NCI-H748 (cell line): ENCODE measurements around the gene SLC26A6.

Source experiments
- DNase-seq: peaks from one replicate; lab custom pipeline; 2025; ENCODE audit not compliant: unreplicated experiment; lab: John Stamatoyannopoulos, UW

The SLC26A6 gene

GRCh38 chr3:48662145-48662752 is 27.0 kb upstream of the SLC26A6 start:
- no peak for DNase-seq

GRCh38 chr3:48661501-48662144 is 26.4 kb upstream of the SLC26A6 start:
- DNase-seq = no peak

- no peak for DNase-seq
Measured at GRCh38 chr3:48660800-48661400, 25.6 kb upstream of the SLC26A6 start.

GRCh38 chr3:48656841-48657281 is 21.6 kb upstream of the SLC26A6 start:
- no peak for DNase-seq

GRCh38 chr3:48656061-48656840 is 21.0 kb upstream of the SLC26A6 start:
- DNase-seq = no peak

- DNase-seq = no peak
Measured at GRCh38 chr3:48655606-48656005, 20.3 kb upstream of the SLC26A6 start.

GRCh38 chr3:48655063-48655462 is 19.8 kb upstream of the SLC26A6 start:
- no peak for DNase-seq

GRCh38 chr3:48652923-48653715 is 17.9 kb upstream of the SLC26A6 start:
- DNase-seq = no peak

GRCh38 chr3:48651771-48652170 is 16.5 kb upstream of the SLC26A6 start:
- DNase-seq = no peak

- DNase-seq = no peak
Measured at GRCh38 chr3:48650723-48651122, 15.5 kb upstream of the SLC26A6 start.

GRCh38 chr3:48648188-48648850 is 13.1 kb upstream of the SLC26A6 start:
- no peak for DNase-seq

- DNase-seq = no peak
Measured at GRCh38 chr3:48647714-48648113, 12.5 kb upstream of the SLC26A6 start.

- DNase-seq = no peak
Measured at GRCh38 chr3:48644898-48645760, 9.9 kb upstream of the SLC26A6 start.

GRCh38 chr3:48642605-48643004 is 7.3 kb upstream of the SLC26A6 start:
- DNase-seq = no peak

GRCh38 chr3:48641396-48641795 is 6.1 kb upstream of the SLC26A6 start:
- no peak for DNase-seq

GRCh38 chr3:48639944-48640606 is 4.8 kb upstream of the SLC26A6 start:
- DNase-seq = no peak

GRCh38 chr3:48637305-48637704 is 2.0 kb upstream of the SLC26A6 start:
- DNase-seq = no peak

GRCh38 chr3:48636149-48636655 is 941 bp upstream of the SLC26A6 start:
- no peak for DNase-seq
